8988T (cell line): ENCODE data around the gene SPECC1L.
A peak's percentile ranks its signal among the peaks of the same experiment; 100 is the strongest.
"Not testable (repeated sequence)": the region's sequence is repeated elsewhere in the genome, so short reads cannot be mapped to it uniquely, and the experiment has no call there.

Experiments
- DNase-seq: peaks from one replicate; pipeline ENCODE4 v3.0.0; 2011

The SPECC1L gene

GRCh38 chr22:24270556-24271385 lies at the start of gene SPECC1L:
TSS of gene SPECC1L (plus strand) at chr22:24270831. CDS start at chr22:24302232, 31,401 bp downstream.
- DNase-seq = peak; percentile 72

- no peak for DNase-seq
Observed at GRCh38 chr22:24224468-24224867, 46.2 kb upstream of the SPECC1L start.

GRCh38 chr22:24225044-24225601 lies 45.5 kb upstream of the SPECC1L start:
- DNase-seq = no peak

- no peak for DNase-seq
Observed at GRCh38 chr22:24225951-24226350, 44.7 kb upstream of the SPECC1L start.

- no peak for DNase-seq
Observed at GRCh38 chr22:24230911-24231656, 39.5 kb upstream of the SPECC1L start.

- no peak for DNase-seq
Observed at GRCh38 chr22:24231706-24232105, 38.9 kb upstream of the SPECC1L start.

- no peak for DNase-seq
Observed at GRCh38 chr22:24232124-24232523, 38.5 kb upstream of the SPECC1L start.

GRCh38 chr22:24232725-24233124 lies 37.9 kb upstream of the SPECC1L start:
- no peak for DNase-seq

GRCh38 chr22:24233235-24233634 lies 37.4 kb upstream of the SPECC1L start:
- DNase-seq = no peak

- no peak for DNase-seq
Observed at GRCh38 chr22:24233816-24234215, 36.8 kb upstream of the SPECC1L start.

GRCh38 chr22:24235315-24235714 lies 35.3 kb upstream of the SPECC1L start:
- DNase-seq = no peak

- DNase-seq = no peak
Observed at GRCh38 chr22:24236656-24237055, 34.0 kb upstream of the SPECC1L start.

- not testable (repeated sequence) for DNase-seq
Observed at GRCh38 chr22:24238101-24238694, 32.4 kb upstream of the SPECC1L start.

GRCh38 chr22:24240381-24240780 lies 30.2 kb upstream of the SPECC1L start:
- DNase-seq = no peak

GRCh38 chr22:24240985-24241692 lies 29.5 kb upstream of the SPECC1L start:
- not testable (repeated sequence) for DNase-seq

- not testable (repeated sequence) for DNase-seq
Observed at GRCh38 chr22:24243417-24243816, 27.2 kb upstream of the SPECC1L start.

- no peak for DNase-seq
Observed at GRCh38 chr22:24244144-24244787, 26.4 kb upstream of the SPECC1L start.

- DNase-seq = not testable (repeated sequence)
Observed at GRCh38 chr22:24245030-24245431, 25.6 kb upstream of the SPECC1L start, which contains the start of gene GGT5. TSS of gene GGT5 (minus strand) at chr22:24245082. CDS start at chr22:24244725, 357 bp downstream.

GRCh38 chr22:24245584-24246561 lies 24.8 kb upstream of the SPECC1L start:
- DNase-seq = not testable (repeated sequence)

- DNase-seq = no peak
Observed at GRCh38 chr22:24247011-24247507, 23.6 kb upstream of the SPECC1L start.
